ENCODE measurements around the gene LPP.

DNA sequence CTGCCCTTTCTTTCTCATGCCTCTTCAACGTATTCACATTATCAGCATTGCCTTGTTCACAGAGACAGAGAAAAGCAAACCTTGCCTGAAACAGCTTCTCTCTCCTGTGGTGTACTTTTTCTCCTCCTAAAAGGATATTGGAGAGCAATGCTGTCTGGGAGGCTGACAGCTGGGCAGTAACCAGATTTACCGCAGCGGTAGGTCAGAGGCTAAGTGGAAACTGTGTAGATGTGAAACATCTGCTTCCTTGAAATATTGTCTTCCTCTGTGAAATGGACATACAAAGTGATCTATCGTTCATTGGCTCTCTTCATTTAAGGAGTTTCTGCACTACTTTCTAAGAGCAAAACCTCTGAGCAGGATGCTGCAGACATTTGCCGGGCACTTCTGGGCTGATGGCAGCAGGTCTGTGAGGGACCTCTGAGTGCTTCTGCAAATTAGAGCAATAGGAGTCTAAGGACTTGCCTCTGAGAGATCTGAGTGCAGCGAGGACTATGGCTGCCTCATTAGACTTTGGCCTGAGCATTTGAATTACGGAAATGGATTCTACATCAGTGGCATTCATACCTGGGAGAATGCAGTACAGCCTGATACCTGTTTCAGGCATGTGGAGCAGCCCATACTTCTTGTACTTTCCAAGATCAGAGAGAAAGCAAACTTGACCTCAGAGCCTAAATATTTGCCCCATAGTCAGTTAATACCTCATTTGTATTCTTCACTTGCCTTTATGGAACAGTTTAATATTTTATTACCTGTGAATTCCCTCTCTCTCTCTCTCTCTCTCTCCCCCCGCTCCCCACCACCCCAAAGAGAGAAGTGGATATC is 757.3 kb downstream of the LPP start:
- TF ChIP-seq, protein P1, sequence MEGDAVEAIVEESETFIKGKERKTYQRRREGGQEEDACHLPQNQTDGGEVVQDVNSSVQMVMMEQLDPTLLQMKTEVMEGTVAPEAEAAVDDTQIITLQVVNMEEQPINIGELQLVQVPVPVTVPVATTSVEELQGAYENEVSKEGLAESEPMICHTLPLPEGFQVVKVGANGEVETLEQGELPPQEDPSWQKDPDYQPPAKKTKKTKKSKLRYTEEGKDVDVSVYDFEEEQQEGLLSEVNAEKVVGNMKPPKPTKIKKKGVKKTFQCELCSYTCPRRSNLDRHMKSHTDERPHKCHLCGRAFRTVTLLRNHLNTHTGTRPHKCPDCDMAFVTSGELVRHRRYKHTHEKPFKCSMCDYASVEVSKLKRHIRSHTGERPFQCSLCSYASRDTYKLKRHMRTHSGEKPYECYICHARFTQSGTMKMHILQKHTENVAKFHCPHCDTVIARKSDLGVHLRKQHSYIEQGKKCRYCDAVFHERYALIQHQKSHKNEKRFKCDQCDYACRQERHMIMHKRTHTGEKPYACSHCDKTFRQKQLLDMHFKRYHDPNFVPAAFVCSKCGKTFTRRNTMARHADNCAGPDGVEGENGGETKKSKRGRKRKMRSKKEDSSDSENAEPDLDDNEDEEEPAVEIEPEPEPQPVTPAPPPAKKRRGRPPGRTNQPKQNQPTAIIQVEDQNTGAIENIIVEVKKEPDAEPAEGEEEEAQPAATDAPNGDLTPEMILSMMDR (IDR thresholded peaks at IDR 0.05), result no peak
- no peak for TF ChIP-seq POLR2A (IDR thresholded peaks at IDR 0.05; ENCODE audit: low read depth)
